ENCODE measurements around the gene PRDM5. TPM values are rescaled to one million over a fixed set of nuclear protein-coding genes. Genes with fewer than 3 reads are reported as not detected.

Gene PRDM5
- total and polyA plus RNA-seq, 2 of the 13 experiments (the other 11 are each of a cell fraction or from before 2014, with no cell fraction given) = not detected

DNA sequence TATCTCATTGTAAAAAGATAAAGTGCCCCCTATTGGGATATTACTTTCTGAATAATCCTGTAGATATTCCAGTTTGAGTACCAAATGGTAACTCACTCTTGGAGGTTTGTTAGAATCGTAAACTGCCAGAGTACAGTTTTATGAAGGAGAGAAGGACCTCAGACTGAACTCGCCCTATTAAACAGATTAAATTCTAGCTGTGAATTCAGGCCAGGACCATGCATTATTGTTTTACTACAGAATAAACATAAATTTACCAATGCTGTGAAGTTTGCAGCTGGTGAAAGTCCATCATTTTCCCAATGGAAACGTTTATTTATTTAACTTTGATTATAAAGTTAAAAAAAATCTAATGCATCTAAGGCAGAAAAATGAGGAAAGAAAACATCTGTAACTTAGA, 20.2 kb upstream of the PRDM5 start:
- ATAC-seq (no peak), FAIRE-seq (no peak)
- BruUV-seq (replicated peaks) = no TSS peak
- TF ChIP-seq GABPB1 (CRISPR knock-in tag; IDR thresholded peaks at IDR 0.05) (no peak), ZNF737 (CRISPR knock-in tag; IDR thresholded peaks at IDR 0.05; ENCODE audit: borderline replicate concordance) (no peak), THYN1 (CRISPR knock-in tag; IDR thresholded peaks at IDR 0.05; ENCODE audit: borderline replicate concordance, low read depth) (no peak), ZSCAN9 (CRISPR knock-in tag; IDR thresholded peaks at IDR 0.05; ENCODE audit: borderline replicate concordance) (no peak), PLRG1 (conservative IDR thresholded peaks at IDR 0.05) (no peak), RAD51 (IDR thresholded peaks at IDR 0.05; ENCODE audit: borderline replicate concordance) (no peak), MTF1 (CRISPR knock-in tag; IDR thresholded peaks at IDR 0.05) (no peak), ZZZ3 (CRISPR knock-in tag; IDR thresholded peaks at IDR 0.05; ENCODE audit: borderline replicate concordance) (no peak), YEATS4 (CRISPR knock-in tag; IDR thresholded peaks at IDR 0.05; ENCODE audit: borderline replicate concordance) (no peak)
- TF ChIP-seq, protein P1, sequence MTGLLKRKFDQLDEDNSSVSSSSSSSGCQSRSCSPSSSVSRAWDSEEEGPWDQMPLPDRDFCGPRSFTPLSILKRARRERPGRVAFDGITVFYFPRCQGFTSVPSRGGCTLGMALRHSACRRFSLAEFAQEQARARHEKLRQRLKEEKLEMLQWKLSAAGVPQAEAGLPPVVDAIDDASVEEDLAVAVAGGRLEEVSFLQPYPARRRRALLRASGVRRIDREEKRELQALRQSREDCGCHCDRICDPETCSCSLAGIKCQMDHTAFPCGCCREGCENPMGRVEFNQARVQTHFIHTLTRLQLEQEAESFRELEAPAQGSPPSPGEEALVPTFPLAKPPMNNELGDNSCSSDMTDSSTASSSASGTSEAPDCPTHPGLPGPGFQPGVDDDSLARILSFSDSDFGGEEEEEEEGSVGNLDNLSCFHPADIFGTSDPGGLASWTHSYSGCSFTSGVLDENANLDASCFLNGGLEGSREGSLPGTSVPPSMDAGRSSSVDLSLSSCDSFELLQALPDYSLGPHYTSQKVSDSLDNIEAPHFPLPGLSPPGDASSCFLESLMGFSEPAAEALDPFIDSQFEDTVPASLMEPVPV (CRISPR knock-in tag; IDR thresholded peaks at IDR 0.05) = no peak
- TF ChIP-seq, protein P2, sequence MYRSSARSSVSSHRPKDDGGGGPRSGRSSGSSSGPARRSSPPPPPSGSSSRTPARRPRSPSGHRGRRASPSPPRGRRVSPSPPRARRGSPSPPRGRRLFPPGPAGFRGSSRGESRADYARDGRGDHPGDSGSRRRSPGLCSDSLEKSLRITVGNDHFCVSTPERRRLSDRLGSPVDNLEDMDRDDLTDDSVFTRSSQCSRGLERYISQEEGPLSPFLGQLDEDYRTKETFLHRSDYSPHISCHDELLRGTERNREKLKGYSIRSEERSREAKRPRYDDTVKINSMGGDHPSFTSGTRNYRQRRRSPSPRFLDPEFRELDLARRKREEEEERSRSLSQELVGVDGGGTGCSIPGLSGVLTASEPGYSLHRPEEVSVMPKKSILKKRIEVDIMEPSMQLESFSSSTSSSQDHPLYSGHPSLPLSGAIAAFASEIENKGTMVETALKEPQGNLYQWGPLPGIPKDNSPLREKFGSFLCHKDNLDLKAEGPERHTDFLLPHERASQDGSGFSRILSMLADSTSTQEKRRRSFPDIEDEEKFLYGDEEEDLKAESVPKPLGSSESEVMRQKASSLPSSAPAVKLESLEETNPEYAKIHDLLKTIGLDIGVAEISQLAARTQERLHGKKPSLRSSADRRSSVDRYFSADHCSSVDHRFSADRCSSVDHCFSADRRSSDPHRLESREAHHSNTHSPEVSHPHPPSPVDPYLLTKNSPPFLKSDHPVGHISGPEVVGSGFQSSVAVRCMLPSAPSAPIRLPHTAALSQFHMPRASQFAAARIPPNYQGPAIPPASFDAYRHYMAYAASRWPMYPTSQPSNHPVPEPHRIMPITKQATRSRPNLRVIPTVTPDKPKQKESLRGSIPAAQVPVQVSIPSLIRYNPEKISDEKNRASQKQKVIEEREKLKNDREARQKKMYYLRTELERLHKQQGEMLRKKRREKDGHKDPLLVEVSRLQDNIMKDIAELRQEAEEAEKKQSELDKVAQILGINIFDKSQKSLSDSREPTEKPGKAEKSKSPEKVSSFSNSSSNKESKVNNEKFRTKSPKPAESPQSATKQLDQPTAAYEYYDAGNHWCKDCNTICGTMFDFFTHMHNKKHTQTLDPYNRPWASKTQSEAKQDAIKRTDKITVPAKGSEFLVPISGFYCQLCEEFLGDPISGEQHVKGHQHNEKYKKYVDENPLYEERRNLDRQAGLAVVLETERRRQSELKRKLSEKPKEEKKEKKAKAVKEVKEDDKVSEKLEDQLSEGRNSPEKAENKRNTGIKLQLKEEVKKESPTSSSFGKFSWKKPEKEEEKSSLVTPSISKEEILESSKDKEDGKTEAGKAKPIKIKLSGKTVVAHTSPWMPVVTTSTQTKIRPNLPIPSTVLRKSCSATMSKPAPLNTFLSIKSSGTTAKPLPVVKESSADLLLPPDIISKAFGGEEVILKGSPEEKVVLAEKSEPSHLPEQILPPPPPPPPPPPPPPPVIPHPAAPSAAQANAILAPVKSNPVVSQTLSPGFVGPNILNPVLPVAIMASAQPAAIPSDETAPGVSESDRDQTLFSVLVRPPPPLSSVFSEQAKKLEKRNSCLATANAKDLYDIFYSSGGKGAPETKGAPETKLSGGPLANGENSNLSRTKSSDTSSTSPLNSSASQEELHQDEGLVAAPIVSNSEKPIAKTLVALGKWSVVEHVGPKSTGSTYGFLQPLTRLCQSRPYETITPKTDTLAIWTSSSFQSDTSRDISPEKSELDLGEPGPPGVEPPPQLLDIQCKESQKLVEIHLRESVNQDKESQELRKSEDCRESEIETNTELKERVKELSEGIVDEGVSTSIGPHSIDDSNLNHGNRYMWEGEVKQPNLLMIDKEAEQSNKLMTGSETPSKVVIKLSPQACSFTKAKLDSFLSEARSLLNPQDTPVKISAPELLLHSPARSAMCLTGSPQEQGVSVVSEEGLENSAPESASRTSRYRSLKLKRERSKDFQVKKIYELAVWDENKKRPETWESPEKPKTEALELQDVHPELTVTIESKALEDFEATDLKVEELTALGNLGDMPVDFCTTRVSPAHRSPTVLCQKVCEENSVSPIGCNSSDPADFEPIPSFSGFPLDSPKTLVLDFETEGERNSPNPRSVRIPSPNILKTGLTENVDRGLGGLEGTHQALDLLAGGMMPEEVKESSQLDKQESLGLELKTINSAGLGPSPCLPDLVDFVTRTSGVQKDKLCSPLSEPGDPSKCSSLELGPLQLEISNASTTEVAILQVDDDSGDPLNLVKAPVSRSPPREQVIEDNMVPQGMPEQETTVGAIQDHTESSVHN (CRISPR knock-in tag; IDR thresholded peaks at IDR 0.05) = no peak
- TF ChIP-seq, protein P3, sequence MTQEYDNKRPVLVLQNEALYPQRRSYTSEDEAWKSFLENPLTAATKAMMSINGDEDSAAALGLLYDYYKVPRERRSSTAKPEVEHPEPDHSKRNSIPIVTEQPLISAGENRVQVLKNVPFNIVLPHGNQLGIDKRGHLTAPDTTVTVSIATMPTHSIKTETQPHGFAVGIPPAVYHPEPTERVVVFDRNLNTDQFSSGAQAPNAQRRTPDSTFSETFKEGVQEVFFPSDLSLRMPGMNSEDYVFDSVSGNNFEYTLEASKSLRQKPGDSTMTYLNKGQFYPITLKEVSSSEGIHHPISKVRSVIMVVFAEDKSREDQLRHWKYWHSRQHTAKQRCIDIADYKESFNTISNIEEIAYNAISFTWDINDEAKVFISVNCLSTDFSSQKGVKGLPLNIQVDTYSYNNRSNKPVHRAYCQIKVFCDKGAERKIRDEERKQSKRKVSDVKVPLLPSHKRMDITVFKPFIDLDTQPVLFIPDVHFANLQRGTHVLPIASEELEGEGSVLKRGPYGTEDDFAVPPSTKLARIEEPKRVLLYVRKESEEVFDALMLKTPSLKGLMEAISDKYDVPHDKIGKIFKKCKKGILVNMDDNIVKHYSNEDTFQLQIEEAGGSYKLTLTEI (CRISPR knock-in tag; conservative IDR thresholded peaks at IDR 0.05) = no peak
- TF ChIP-seq, protein P4, sequence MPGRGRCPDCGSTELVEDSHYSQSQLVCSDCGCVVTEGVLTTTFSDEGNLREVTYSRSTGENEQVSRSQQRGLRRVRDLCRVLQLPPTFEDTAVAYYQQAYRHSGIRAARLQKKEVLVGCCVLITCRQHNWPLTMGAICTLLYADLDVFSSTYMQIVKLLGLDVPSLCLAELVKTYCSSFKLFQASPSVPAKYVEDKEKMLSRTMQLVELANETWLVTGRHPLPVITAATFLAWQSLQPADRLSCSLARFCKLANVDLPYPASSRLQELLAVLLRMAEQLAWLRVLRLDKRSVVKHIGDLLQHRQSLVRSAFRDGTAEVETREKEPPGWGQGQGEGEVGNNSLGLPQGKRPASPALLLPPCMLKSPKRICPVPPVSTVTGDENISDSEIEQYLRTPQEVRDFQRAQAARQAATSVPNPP (CRISPR knock-in tag; IDR thresholded peaks at IDR 0.05) = no peak

More for the DNA sequence above, 20.2 kb upstream of the PRDM5 start:
- H3K9ac ChIP-seq (ENCODE audit: insufficient read depth, low read depth, low read length) = no peak overlapping the region
- H3K27me3 ChIP-seq (ENCODE audit: control insufficient read depth in 1 of 2, insufficient read depth in 2 of 2, low read length in 2 of 2) = no peaks in the 10 kb centered on the region
- WGBS (ENCODE audit: low lambda C conversion rate) = 2% methylated on average over 3 of the region's 3 CpGs
- POLR2A ChIA-PET = no interaction called here
- CTCF ChIA-PET (ENCODE audit: low intra/inter-chr PET ratio, low total read pairs) = no interaction called here
- H3K27ac ChIP-seq (ENCODE audit: extremely low read length, insufficient read depth, low read length) = no peak overlapping the region
- H3K9me3 ChIP-seq (ENCODE audit: low read length) = no peaks in the 10 kb centered on the region
- intact Hi-C loops (cut with micrococcal nuclease; ENCODE audit: unreplicated experiment) (no loop called here), in situ Hi-C loops (cut with HindIII; ENCODE audit: extremely low pct_ligation_motif_present, low pct_unique_long_range_greater_than_20kb) (no loop called here)
- no peak for DNase-seq (ENCODE audit: low spot score)
- H3K79me2 ChIP-seq (ENCODE audit: insufficient read depth, low read length) = no peaks in the 10 kb centered on the region
- H3K36me3 ChIP-seq (replicated peaks in 1 of 2; ENCODE audit: control insufficient read depth in 1 of 2, insufficient read depth in 2 of 2, low read length in 2 of 2) = no peaks in the 10 kb centered on the region
- H4K20me1 ChIP-seq (ENCODE audit: insufficient read depth, low read length) = no peaks in the 10 kb centered on the region
- H2AFZ ChIP-seq (ENCODE audit: low read length) = no peak overlapping the region
- H3K4me2 ChIP-seq (ENCODE audit: low read depth, low read length) = no peak overlapping the region
- H3K4me3 ChIP-seq (replicated peaks in 1 of 3; ENCODE audit: insufficient read depth in 1 of 3, low read depth in 2 of 3, low read length in 3 of 3) = no peak overlapping the region
- H3K4me1 ChIP-seq (ENCODE audit: insufficient read depth, low read length) = no peaks in the 10 kb centered on the region
